ENCODE results near the gene ZBTB7C.

The ZBTB7C gene

GRCh38 chr18:47978141-47978540 is 431.0 kb downstream of the ZBTB7C start:
- DNase-seq = no peak
